ENCODE measurements around the gene PURA. TPM values are rescaled to one million over a fixed set of nuclear protein-coding genes. Genes with fewer than 3 reads are reported as not detected.

Gene PURA
- total and polyA plus RNA-seq, 2 of the 13 experiments (the other 11 are each of a cell fraction or from before 2014, with no cell fraction given): 2.0 to 5.0 TPM

- TF ChIP-seq MED8 (CRISPR knock-in tag; IDR thresholded peaks at IDR 0.05; ENCODE audit: insufficient replicate concordance) (no peak), ESRRA (CRISPR knock-in tag; IDR thresholded peaks at IDR 0.05; ENCODE audit: low read depth) (no peak), POLR2AphosphoS2 (IDR thresholded peaks at IDR 0.05; ENCODE audit: low read depth, low read length) (no peak), ZFP90 (CRISPR knock-in tag; IDR thresholded peaks at IDR 0.05; ENCODE audit: borderline replicate concordance) (no peak), TRAFD1 (CRISPR knock-in tag; IDR thresholded peaks at IDR 0.05; ENCODE audit: borderline replicate concordance) (no peak), THAP11 (CRISPR knock-in tag; IDR thresholded peaks at IDR 0.05) (no peak), NFE2L2 (IDR thresholded peaks at IDR 0.05; ENCODE audit: low read length) (no peak), UBTF (CRISPR knock-in tag; IDR thresholded peaks at IDR 0.05) (no peak), ZNF34 (CRISPR knock-in tag; IDR thresholded peaks at IDR 0.05; ENCODE audit: borderline replicate concordance) (no peak), SMAD1 (CRISPR knock-in tag; IDR thresholded peaks at IDR 0.05; ENCODE audit: borderline replicate concordance, low read depth) (no peak)
Measured at GRCh38 chr5:140133514-140134167, 19.7 kb downstream of the PURA start (continued).
